IMR-90 (cell line): Measurements from ENCODE around the gene THRB.

Source experiments
- CEBPB ChIP-seq: IDR thresholded peaks from 2 replicates; pipeline ENCODE4 v1.6.1; 2012; ENCODE audit warnings: low read depth, low read length, improper control_type of control experiment
- NFE2L2 ChIP-seq: fragments of 150-350 bp; IDR thresholded peaks from 2 replicates; pipeline ENCODE4 v1.6.1; 2016; ENCODE audit warnings: low read depth, mild to moderate bottlenecking, low read length
- POLR2A ChIP-seq: IDR thresholded peaks from 2 replicates; pipeline ENCODE4 v1.6.1; 2012; ENCODE audit warnings: mild to moderate bottlenecking, low read depth, low read length
- TF ChIP-seq, protein P1 (sequence below): conservative IDR thresholded peaks from 2 replicates; pipeline ENCODE4 v1.5.1; 2012; ENCODE audit warnings: mild to moderate bottlenecking, low read depth, low read length, improper control_type of control experiment

DNA sequence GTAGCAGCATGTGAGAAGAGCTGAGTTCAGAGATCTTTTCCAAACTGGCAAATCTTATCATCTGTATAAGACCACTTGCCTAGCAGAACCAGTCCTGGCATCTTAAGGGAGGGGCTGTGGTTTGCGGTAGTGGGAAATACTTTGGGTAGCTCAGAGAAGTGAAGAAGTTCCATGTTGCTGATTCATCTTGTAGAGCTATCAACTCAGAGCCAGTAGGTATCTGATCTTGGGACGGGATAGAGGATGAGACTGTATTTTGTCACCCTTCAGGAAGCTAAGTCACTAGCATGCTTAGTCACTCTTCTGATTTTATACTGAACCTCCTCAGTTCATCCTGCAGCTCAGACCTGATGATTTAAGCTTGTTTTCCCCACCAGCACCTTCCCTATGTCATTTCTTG lies 338.2 kb downstream of the THRB start:
- TF ChIP-seq NFE2L2: no peak
- TF ChIP-seq, protein P1, sequence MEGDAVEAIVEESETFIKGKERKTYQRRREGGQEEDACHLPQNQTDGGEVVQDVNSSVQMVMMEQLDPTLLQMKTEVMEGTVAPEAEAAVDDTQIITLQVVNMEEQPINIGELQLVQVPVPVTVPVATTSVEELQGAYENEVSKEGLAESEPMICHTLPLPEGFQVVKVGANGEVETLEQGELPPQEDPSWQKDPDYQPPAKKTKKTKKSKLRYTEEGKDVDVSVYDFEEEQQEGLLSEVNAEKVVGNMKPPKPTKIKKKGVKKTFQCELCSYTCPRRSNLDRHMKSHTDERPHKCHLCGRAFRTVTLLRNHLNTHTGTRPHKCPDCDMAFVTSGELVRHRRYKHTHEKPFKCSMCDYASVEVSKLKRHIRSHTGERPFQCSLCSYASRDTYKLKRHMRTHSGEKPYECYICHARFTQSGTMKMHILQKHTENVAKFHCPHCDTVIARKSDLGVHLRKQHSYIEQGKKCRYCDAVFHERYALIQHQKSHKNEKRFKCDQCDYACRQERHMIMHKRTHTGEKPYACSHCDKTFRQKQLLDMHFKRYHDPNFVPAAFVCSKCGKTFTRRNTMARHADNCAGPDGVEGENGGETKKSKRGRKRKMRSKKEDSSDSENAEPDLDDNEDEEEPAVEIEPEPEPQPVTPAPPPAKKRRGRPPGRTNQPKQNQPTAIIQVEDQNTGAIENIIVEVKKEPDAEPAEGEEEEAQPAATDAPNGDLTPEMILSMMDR: no peak
- no peak for TF ChIP-seq CEBPB
- no peak for TF ChIP-seq POLR2A
